Stimulated activated CD8-positive, alpha-beta memory T cell treated with anti-CD3 and anti-CD28 coated beads, Interleukin-15, amount 100 ng/mL, for 4 hours (primary cell): ENCODE results near the gene MAP3K5.
A peak's percentile ranks its signal among the peaks of the same experiment; 100 is the strongest.
"Not testable (repeated sequence)": the region's sequence is repeated elsewhere in the genome, so short reads cannot be mapped to it uniquely, and the experiment has no call there.

ENCODE experiments used
- DNase-seq, 2 donors: peaks; one replicate each; pipeline ENCODE4 v3.0.0-alpha.2; 2020; ENCODE audit warnings: low read depth in 2 of 2

The MAP3K5 gene

GRCh38 chr6:136725124-136725523 lies 67.2 kb downstream of the MAP3K5 start:
- DNase-seq: no peak

- DNase-seq: peak; percentile 31 to 50
Measured at GRCh38 chr6:136723780-136724179, 68.5 kb downstream of the MAP3K5 start.

- DNase-seq: no peak
Measured at GRCh38 chr6:136721467-136721866, 70.8 kb downstream of the MAP3K5 start.

DNA sequence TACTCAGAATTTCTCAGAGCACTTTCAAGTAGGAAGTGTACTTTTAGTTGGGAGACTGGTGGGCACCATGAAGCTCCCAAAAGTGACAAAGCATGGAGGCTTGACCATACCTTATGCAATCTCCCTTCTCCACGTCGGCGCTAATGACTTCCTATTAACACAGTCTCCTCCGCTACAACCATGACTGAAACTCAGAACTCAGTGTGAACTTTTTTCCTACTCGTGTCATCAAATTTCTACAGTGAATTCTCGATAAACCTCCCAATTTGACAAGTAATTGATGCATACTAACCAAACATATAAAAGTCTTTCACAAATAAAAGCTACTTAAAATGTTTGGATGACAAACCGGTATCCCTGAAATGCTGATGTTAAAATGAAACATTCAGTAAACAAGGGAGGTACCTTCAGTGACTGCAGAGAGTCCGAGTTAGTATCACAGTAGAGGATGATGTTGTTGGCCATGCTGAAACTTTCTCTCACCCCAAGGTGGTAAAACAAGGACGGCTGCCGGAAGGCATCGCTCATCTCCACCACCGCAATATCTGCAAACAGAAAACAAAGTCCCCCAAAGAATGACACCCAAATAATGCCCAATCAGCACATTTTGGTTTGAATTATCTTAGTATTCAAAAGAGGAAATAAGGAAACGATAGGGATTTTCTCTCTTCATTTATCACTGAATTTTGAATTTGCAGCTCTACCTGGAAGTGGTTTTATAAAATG lies 72.1 kb downstream of the MAP3K5 start:
- DNase-seq: no peak

DNA sequence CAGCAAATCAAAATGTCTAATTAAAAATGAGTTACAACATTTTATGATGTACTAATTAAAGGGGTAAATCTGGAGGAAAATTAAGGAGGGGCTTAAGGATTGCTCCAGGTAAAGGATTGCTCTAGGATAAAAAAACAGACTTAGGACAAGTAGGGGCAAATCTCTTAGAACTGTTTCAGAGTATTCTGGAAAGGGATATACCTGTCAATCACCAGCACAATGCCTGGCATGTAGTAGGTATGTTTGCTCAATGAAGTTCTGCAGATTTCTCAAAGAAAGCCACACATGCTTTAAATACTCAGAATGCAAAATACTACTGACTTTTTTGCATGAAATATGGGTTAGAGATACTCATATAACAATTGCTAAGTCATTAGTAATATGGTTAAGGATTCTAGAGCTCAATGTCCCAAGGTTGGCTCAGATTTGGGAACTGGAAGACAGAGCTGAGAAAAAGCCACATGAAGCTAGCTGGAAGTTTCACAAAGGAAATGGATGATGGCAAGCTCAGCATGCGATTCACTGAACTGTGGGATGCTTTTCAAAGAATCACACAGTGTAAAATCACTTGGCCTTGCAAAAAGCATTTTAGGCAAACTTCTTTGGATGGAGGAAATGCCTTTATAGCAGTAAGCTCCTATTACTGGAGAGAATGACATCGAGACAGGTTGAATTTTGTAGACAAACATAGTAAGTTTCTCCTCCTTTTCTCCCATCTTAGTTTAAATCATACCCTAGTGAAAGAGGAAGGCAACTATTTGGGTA lies 72.8 kb downstream of the MAP3K5 start:
- DNase-seq: no peak

DNA sequence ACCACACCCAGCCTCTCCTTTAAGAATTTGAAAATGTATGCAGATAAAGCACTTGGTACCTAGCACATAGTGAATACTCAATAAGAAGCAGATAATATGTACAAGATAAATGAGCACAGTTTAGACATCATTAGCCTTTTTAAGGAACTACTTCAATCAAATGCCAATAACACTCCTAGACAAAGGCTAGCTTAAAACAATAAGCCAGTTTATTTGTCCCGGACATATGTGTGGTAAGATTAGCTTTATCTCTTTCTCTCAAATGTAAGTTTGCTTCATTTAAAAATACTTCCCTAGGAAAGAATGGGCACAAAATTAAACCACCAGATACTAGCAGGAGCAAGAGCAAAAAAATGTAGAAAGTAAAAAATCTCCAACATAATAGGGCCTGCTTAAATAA lies 73.8 kb downstream of the MAP3K5 start:
- DNase-seq: no peak

GRCh38 chr6:136717716-136717990 lies 74.6 kb downstream of the MAP3K5 start:
- no peak for DNase-seq

DNA sequence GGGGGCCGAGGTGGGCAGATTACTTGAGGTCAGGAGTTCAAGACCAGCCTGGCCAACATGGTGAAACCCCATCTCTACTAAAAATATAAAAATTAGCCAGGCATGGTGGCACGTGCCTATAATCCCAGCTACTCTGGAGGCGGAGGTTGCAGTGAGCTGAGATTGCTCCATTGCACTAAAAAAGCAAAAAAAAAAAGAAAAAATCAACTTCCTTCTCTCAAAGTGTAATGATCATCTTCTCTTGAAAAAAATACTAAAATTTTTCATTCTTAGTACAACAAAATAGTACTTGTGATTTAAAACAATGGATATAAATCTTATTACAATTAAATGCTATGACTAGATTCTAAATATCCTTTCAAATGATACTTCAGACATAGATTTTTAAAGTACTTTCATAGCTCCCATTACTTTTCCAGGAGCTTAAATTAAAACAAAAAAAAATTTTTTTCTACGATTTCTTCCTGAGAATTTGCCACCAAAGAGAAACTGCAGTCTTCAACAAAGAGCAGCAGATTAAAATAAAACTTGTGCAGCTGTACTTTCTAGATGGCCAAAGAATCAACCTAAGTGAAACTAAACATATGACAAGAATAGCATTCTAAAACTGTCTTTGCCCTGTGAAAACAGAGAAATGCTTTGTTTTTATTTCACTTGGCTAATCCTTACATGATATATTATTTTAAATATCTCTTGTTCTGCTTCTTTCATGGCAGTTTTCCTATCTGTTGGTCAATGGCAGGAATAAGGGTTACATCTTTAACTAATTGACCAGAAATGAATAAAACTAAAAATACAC lies 75.2 kb downstream of the MAP3K5 start:
- DNase-seq: no peak

- not testable (repeated sequence) for DNase-seq
Measured at GRCh38 chr6:136712642-136713041, 79.6 kb downstream of the MAP3K5 start.

DNA sequence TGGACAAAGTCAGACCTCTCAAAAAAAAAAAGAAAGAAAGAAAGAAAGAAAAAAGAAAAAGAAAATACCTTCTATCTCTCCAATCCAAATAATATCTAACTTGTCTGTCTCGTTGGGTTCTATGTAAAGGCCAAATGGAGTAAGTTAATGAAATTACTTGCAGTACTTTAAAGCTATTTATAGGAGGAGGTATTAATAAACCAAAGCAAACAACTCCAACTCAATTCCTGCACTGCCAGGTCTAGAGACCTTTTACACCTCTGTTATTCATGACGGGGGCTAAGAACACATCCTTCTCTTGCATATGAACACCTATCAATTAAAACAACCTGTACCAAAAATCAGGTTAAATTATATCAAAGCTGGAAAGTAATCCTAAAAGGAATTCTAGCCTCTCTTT lies 80.6 kb downstream of the MAP3K5 start:
- no peak for DNase-seq

GRCh38 chr6:136710877-136711552 lies 81.3 kb downstream of the MAP3K5 start:
- no peak for DNase-seq

DNA sequence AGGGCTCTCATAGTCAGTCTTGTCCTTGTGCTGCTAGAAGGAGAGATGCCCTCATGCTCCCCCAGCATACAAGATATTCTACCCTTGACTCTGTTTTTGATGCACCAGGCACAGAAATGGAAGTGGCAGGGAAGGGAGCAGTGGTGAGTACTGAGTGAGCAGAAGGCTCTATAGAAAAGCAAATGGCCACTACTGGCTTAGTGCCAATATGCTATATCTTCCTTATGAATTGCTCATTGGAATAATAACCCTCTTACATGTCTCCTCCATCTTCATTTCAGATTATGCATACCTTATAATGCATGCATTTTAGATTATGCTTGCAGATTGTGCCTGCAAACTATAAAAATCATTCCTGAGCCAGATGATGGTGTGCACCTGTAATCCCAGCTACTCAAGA lies 82.8 kb downstream of the MAP3K5 start:
- DNase-seq: no peak

- DNase-seq: no peak
Measured at GRCh38 chr6:136706430-136706829, 85.8 kb downstream of the MAP3K5 start.

DNA sequence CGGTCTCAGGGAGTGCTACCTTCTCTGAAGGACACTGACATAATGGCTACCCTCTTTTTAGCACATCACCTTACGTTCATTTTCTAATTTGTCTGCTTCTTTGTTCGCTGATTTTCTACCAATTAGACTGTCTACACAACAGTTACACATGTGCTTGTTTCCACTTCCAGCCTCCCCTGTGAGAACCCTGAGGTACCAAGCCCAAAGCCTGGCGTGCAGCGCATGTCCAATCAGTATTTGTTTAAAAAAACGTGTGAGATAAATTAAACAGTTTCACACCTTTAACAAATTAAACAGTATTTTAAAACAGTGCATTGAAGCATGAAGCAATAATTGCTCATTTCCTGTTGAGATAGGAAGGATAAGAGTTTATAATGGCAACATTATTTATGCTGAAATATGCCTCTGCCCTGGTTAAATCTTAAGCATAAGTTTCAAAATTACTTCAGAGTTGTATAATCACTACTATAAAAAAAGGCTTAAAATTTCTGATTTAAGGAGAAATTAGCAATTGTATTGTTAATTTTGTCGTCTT lies 88.9 kb downstream of the MAP3K5 start:
- no peak for DNase-seq

GRCh38 chr6:136701045-136701444 lies 91.2 kb downstream of the MAP3K5 start:
- no peak for DNase-seq

GRCh38 chr6:136699358-136699757 lies 92.9 kb downstream of the MAP3K5 start:
- DNase-seq: no peak

DNA sequence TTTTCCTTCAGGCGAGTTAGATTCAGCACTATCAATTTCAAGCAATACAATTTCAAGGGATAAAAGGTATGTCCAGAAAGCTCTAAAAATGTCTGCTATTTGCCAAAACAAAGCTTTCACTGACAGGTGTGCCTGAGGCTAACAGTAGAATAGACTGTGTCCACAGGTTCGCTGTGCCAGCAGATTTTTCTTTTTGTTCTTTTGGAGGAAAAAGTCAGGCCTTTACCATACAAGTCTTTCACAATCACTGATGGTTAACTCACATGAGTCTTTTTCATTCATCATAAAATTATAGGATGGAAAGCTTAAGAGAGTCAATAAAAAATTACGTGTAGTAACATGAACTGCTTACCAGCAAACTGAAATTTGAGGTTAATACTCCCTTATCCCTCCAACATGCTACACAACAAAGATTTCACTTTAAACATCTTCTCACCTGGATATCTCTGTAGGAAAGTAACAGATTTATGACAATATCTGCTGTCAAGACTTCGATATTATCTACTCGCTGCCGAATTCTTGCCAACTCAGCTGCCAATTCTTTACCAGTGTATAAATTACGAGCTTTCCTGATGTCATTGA lies 95.4 kb downstream of the MAP3K5 start:
- no peak for DNase-seq

DNA sequence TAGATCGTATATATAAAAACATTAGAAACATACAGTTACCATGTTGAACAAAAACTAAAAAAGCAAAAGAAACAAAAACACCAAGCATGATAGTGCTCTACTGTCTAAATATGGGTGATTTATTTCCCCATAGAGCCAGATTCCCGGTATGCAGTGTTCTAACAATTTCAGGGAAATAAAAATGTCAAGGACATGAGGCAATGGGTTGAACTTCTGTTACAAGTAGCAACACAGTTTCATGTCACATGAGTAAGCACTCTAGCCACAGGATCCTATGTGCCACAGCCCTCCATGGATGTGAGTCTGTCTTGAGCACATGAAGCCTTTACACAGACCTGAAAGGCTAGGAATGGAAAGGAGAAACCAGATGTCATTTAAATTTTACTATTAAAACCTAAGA lies 96.0 kb downstream of the MAP3K5 start:
- DNase-seq: no peak

- no peak for DNase-seq
Measured at GRCh38 chr6:136695412-136695811, 96.9 kb downstream of the MAP3K5 start.

- no peak for DNase-seq
Measured at GRCh38 chr6:136693090-136693489, 99.2 kb downstream of the MAP3K5 start.

DNA sequence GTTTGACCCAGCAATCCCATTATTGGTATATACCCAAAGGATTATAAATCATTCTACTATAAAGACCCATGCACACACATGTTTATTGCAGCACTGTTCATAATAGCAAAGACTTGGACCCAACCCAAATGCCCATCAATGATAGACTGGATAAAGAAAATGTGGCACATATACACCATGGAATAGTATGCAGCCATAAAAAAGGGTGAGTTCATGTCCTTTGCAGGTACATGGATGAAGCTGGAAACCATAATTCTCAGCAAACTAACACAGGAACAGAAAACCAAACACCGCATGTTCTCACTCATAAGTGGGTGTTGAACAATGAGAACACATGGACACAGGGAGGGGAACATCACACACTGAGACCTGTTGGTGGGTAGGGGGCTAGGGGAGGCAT lies 104.4 kb downstream of the MAP3K5 start:
- DNase-seq: not testable (repeated sequence)
